ENCODE results near the gene SPTBN4.

SPTBN4 gene

DNA sequence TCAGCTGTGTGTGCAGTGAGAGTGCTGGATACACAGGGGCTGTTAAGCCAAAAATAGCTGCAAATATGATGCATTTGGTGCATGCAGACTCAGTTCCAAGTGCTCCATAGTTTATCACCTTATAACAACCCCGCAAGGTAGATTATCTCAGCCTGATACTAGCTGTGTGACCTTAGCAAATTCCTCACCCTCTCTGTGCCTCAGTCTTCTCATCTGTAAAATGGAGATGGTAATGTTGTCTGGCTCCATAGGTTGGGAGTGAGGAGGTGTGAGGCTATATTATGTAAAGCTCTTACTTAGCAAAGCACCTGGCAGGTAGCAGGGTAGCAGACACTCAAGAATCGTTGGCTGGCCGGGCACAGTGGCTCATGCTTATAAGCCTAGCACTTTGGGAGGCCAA, 86.0 kb downstream of the SPTBN4 start:
- Histone ChIP-seq H3K79me1 (replicated peaks; ENCODE audit: low read length, poor library complexity, severe bottlenecking) (no peaks in the 10 kb centered on the region), H2BK15ac (ENCODE audit: low read depth, poor library complexity, severe bottlenecking) (no peak overlapping the region), H2AK5ac (ENCODE audit: low read length, severe bottlenecking) (no peak overlapping the region), H3K27ac (ENCODE audit: low read length, poor library complexity, severe bottlenecking) (no peak overlapping the region), H3K27me3 (ENCODE audit: control insufficient read depth in 1 of 2, insufficient read depth in 1 of 2, low read length in 2 of 2) (peaks cover 51 to 68% of the 10 kb centered on the region in 2 experiments), H4K91ac (ENCODE audit: low read length) (no peak overlapping the region), H3K4me3 (ENCODE audit: insufficient read depth in 1 of 2, low read depth in 1 of 2, low read length in 2 of 2) (no peak overlapping the region), H3K36me3 (ENCODE audit: control insufficient read depth in 1 of 2, insufficient read depth in 2 of 2, low read depth in 1 of 2, low read length in 2 of 2) (no peaks in the 10 kb centered on the region), H4K8ac (ENCODE audit: low read length) (no peak overlapping the region), H3K9ac (ENCODE audit: low read length) (no peak overlapping the region), H3K4ac (ENCODE audit: low read depth in 1 of 2, low read length in 2 of 2) (no peak overlapping the region), H3K4me2 (ENCODE audit: low read length, poor library complexity, severe bottlenecking) (no peak overlapping the region), H3K14ac (ENCODE audit: low read length in 2 of 2) (peak overlapping the region in 1 of 2 experiments; percentile 20), H2BK5ac (ENCODE audit: low read depth, low read length, poor library complexity, severe bottlenecking) (no peak overlapping the region), H3K23ac (ENCODE audit: low read length in 2 of 2) (no peak overlapping the region), H2BK12ac (ENCODE audit: low read length in 2 of 2) (no peak overlapping the region), H2BK120ac (ENCODE audit: low read depth, low read length) (no peak overlapping the region), H2AFZ (ENCODE audit: low read depth, low read length) (no peak overlapping the region), H3K4me1 (ENCODE audit: control insufficient read depth, insufficient read depth, low read depth, low read length) (peaks cover 6% of the 10 kb centered on the region), H3K18ac (ENCODE audit: low read depth in 1 of 2, low read length in 2 of 2) (no peak overlapping the region), H3K9me3 (ENCODE audit: control insufficient read depth, low read length) (no peaks in the 10 kb centered on the region)
- no peak for DNase-seq
- WGBS, result 95% methylated on average over 2 of the region's 3 CpGs

DNA sequence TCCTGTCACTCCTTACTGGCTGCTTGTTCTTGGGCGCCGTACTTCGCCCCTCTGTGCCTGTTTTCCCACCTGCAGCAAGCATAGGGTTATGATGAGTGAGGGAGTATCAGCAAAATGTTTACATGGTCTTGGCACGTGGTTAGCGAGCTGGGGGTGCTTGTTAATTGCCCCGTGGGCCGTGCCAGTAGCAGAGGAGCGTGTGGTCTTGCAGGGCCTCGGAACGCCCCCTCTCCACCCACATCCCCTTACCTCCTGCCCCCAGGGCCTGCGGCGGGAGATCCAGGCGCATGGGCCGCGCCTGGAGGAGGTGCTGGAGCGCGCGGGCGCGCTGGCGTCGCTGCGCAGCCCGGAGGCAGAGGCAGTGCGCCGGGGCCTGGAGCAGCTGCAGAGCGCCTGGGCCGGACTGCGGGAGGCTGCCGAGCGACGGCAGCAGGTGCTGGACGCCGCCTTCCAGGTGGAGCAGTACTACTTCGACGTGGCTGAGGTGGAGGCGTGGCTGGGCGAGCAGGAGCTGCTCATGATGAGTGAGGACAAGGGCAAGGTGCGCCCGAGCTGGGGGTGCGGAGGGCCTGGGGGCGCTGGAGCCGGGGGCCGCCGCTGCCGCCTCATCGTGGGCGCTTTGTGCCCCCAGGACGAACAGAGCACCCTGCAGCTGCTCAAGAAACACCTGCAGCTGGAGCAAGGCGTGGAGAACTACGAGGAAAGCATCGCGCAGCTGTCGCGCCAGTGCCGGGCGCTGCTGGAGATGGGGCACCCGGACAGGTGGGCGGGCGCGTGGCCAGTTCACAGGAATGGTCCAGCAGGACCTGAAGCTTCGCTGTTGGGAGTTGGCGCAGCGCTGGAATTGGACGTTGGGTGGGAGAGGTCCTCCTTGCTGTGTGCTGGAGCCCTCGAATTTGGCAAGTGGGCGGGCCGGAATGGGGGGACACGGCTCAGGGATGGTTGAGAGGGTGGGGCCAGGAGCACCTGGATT, 87.4 kb downstream of the SPTBN4 start:
- Histone ChIP-seq H2AK5ac (ENCODE audit: low read length, severe bottlenecking) (no peak overlapping the region), H3K79me1 (replicated peaks; ENCODE audit: low read length, poor library complexity, severe bottlenecking) (no peaks in the 10 kb centered on the region), H3K27ac (ENCODE audit: low read length, poor library complexity, severe bottlenecking) (no peak overlapping the region), H3K14ac (ENCODE audit: low read length in 2 of 2) (no peak overlapping the region), H2BK15ac (ENCODE audit: low read depth, poor library complexity, severe bottlenecking) (no peak overlapping the region), H2AFZ (ENCODE audit: low read depth, low read length) (no peak overlapping the region), H3K27me3 (ENCODE audit: control insufficient read depth in 1 of 2, insufficient read depth in 1 of 2, low read length in 2 of 2) (peaks cover 46 to 62% of the 10 kb centered on the region in 2 experiments), H3K4me3 (ENCODE audit: insufficient read depth in 1 of 2, low read depth in 1 of 2, low read length in 2 of 2) (peak overlapping the region in 1 of 2 experiments; percentile 11), H3K36me3 (ENCODE audit: control insufficient read depth in 1 of 2, insufficient read depth in 2 of 2, low read depth in 1 of 2, low read length in 2 of 2) (no peaks in the 10 kb centered on the region), H2BK5ac (ENCODE audit: low read depth, low read length, poor library complexity, severe bottlenecking) (no peak overlapping the region), H4K8ac (ENCODE audit: low read length) (no peak overlapping the region), H3K4me2 (ENCODE audit: low read length, poor library complexity, severe bottlenecking) (no peak overlapping the region), H2BK120ac (ENCODE audit: low read depth, low read length) (no peak overlapping the region), H3K4me1 (ENCODE audit: control insufficient read depth, insufficient read depth, low read depth, low read length) (peaks cover 4% of the 10 kb centered on the region), H3K9ac (ENCODE audit: low read length) (no peak overlapping the region), H2BK12ac (ENCODE audit: low read length in 2 of 2) (no peak overlapping the region), H3K9me3 (ENCODE audit: control insufficient read depth, low read length) (no peaks in the 10 kb centered on the region), H4K91ac (ENCODE audit: low read length) (no peak overlapping the region), H3K23ac (ENCODE audit: low read length in 2 of 2) (no peak overlapping the region), H3K18ac (ENCODE audit: low read depth in 1 of 2, low read length in 2 of 2) (no peak overlapping the region), H3K4ac (ENCODE audit: low read depth in 1 of 2, low read length in 2 of 2) (no peak overlapping the region)
- no peak for DNase-seq
- 30% methylated on average over 63 of the region's 69 CpGs for WGBS

DNA sequence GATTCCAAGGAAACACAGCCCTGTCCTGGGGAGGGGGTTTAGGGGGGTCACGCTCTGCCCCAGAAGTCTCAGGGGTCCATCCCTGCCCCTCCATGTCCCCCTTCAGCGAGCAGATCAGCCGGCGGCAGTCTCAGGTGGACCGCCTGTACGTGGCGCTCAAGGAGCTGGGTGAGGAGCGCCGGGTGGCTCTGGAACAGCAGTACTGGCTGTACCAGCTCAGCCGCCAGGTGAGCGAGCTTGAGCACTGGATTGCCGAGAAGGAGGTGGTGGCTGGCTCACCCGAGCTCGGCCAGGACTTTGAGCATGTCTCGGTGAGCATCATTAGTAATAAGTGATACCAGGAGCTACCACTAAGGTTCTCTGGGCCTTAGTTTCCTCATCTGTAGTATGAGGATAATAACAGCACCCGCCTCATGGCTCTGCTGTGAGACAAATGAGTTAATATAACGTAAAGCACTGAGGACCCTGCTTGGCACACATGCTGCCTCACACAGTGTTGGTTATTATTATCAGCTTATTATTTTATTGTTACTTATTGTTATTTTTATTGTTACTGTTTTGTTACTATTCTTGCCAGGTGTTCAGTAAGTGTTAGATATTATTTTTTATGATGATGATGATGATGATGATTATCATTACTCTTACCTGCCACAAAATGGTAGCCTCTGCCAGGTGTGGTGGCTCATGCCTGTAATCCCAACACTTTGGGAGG, 89.3 kb downstream of the SPTBN4 start:
- H3K9me3 ChIP-seq (ENCODE audit: control insufficient read depth, low read length), result no peaks in the 10 kb centered on the region
- H3K27ac ChIP-seq (ENCODE audit: low read length, poor library complexity, severe bottlenecking), result no peak overlapping the region
- no peak overlapping the region for H3K4me3 ChIP-seq (ENCODE audit: insufficient read depth in 1 of 2, low read depth in 1 of 2, low read length in 2 of 2)
- H3K4me1 ChIP-seq (ENCODE audit: control insufficient read depth, insufficient read depth, low read depth, low read length), result peaks cover 4% of the 10 kb centered on the region
- no peaks in the 10 kb centered on the region for H3K79me1 ChIP-seq (replicated peaks; ENCODE audit: low read length, poor library complexity, severe bottlenecking)
- peaks cover 50 to 60% of the 10 kb centered on the region in 2 experiments for H3K27me3 ChIP-seq (ENCODE audit: control insufficient read depth in 1 of 2, insufficient read depth in 1 of 2, low read length in 2 of 2)
- no peak overlapping the region for H3K4ac ChIP-seq (ENCODE audit: low read depth in 1 of 2, low read length in 2 of 2)
- H3K36me3 ChIP-seq (ENCODE audit: control insufficient read depth in 1 of 2, insufficient read depth in 2 of 2, low read depth in 1 of 2, low read length in 2 of 2), result no peaks in the 10 kb centered on the region
- H3K18ac ChIP-seq (ENCODE audit: low read depth in 1 of 2, low read length in 2 of 2), result no peak overlapping the region
- 74% methylated on average over 16 of the region's 17 CpGs for WGBS
- no peak overlapping the region for H2AK5ac ChIP-seq (ENCODE audit: low read length, severe bottlenecking)
- H3K9ac ChIP-seq (ENCODE audit: low read length), result no peak overlapping the region
- H2BK120ac ChIP-seq (ENCODE audit: low read depth, low read length), result no peak overlapping the region
- H3K14ac ChIP-seq (ENCODE audit: low read length in 2 of 2), result no peak overlapping the region
- H4K8ac ChIP-seq (ENCODE audit: low read length), result no peak overlapping the region
- H3K4me2 ChIP-seq (ENCODE audit: low read length, poor library complexity, severe bottlenecking), result no peak overlapping the region
- H2BK15ac ChIP-seq (ENCODE audit: low read depth, poor library complexity, severe bottlenecking), result no peak overlapping the region
- H2BK12ac ChIP-seq (ENCODE audit: low read length in 2 of 2), result no peak overlapping the region
- no peak overlapping the region for H4K91ac ChIP-seq (ENCODE audit: low read length)
- DNase-seq, result no peak
- H2BK5ac ChIP-seq (ENCODE audit: low read depth, low read length, poor library complexity, severe bottlenecking), result no peak overlapping the region
- no peak overlapping the region for H3K23ac ChIP-seq (ENCODE audit: low read length in 2 of 2)
- H2AFZ ChIP-seq (ENCODE audit: low read depth, low read length), result no peak overlapping the region

DNA sequence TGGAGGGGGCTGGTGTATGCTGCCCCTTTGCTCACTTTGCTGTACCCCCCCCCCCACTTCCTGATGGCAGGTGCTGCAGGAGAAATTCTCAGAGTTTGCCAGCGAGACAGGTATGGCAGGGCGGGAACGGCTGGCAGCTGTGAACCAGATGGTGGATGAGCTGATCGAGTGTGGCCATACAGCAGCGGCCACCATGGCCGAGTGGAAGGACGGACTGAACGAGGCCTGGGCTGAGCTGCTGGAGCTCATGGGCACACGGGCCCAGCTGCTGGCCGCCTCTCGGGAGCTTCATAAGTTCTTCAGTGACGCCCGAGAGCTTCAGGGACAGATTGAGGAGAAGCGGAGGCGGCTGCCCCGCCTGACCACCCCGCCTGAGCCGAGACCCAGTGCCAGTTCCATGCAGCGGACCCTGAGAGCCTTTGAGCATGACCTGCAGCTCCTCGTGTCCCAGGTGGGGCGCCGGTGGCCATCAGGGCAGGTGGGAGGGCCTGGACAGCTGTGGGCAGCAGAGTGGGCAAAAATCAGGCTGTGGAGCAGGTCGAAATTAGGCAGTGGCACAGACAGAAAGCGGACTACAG, 90.2 kb downstream of the SPTBN4 start:
- H3K4me3 ChIP-seq (ENCODE audit: insufficient read depth in 1 of 2, low read depth in 1 of 2, low read length in 2 of 2), result no peak overlapping the region
- no peaks in the 10 kb centered on the region for H3K36me3 ChIP-seq (ENCODE audit: control insufficient read depth in 1 of 2, insufficient read depth in 2 of 2, low read depth in 1 of 2, low read length in 2 of 2)
- peaks cover 4% of the 10 kb centered on the region for H3K4me1 ChIP-seq (ENCODE audit: control insufficient read depth, insufficient read depth, low read depth, low read length)
- H2BK15ac ChIP-seq (ENCODE audit: low read depth, poor library complexity, severe bottlenecking), result no peak overlapping the region
- no peaks in the 10 kb centered on the region for H3K9me3 ChIP-seq (ENCODE audit: control insufficient read depth, low read length)
- H3K4me2 ChIP-seq (ENCODE audit: low read length, poor library complexity, severe bottlenecking), result no peak overlapping the region
- no peak overlapping the region for H3K18ac ChIP-seq (ENCODE audit: low read depth in 1 of 2, low read length in 2 of 2)
- no peak overlapping the region for H2BK5ac ChIP-seq (ENCODE audit: low read depth, low read length, poor library complexity, severe bottlenecking)
- no peak for DNase-seq
- no peak overlapping the region for H2AFZ ChIP-seq (ENCODE audit: low read depth, low read length)
- H2BK120ac ChIP-seq (ENCODE audit: low read depth, low read length), result no peak overlapping the region
- H3K27ac ChIP-seq (ENCODE audit: low read length, poor library complexity, severe bottlenecking), result no peak overlapping the region
- no peaks in the 10 kb centered on the region for H3K79me1 ChIP-seq (replicated peaks; ENCODE audit: low read length, poor library complexity, severe bottlenecking)
- peak overlapping the region in 1 of 2 experiments; percentile 87 for H3K23ac ChIP-seq (ENCODE audit: low read length in 2 of 2)
- no peak overlapping the region for H2BK12ac ChIP-seq (ENCODE audit: low read length in 2 of 2)
- no peak overlapping the region for H3K9ac ChIP-seq (ENCODE audit: low read length)
- no peak overlapping the region for H3K4ac ChIP-seq (ENCODE audit: low read depth in 1 of 2, low read length in 2 of 2)
- H2AK5ac ChIP-seq (ENCODE audit: low read length, severe bottlenecking), result no peak overlapping the region
- H3K27me3 ChIP-seq (ENCODE audit: control insufficient read depth in 1 of 2, insufficient read depth in 1 of 2, low read length in 2 of 2), result peaks cover 55 to 60% of the 10 kb centered on the region in 2 experiments
- peak overlapping the region in 1 of 2 experiments; percentile 41 for H3K14ac ChIP-seq (ENCODE audit: low read length in 2 of 2)
- no peak overlapping the region for H4K8ac ChIP-seq (ENCODE audit: low read length)
- no peak overlapping the region for H4K91ac ChIP-seq (ENCODE audit: low read length)
- WGBS, result 86% methylated on average over 24 of the region's 24 CpGs
